GM18909 (cell line): ENCODE data around the gene VOPP1.

Experiments
- ATAC-seq: cut with Tn5 transposase; IDR thresholded peaks from one replicate; pipeline ENCODE4 v1.9.1; 2021; ENCODE audit warnings: mild to moderate bottlenecking; ENCODE audit not compliant: unreplicated experiment, poor library complexity

Gene VOPP1

DNA sequence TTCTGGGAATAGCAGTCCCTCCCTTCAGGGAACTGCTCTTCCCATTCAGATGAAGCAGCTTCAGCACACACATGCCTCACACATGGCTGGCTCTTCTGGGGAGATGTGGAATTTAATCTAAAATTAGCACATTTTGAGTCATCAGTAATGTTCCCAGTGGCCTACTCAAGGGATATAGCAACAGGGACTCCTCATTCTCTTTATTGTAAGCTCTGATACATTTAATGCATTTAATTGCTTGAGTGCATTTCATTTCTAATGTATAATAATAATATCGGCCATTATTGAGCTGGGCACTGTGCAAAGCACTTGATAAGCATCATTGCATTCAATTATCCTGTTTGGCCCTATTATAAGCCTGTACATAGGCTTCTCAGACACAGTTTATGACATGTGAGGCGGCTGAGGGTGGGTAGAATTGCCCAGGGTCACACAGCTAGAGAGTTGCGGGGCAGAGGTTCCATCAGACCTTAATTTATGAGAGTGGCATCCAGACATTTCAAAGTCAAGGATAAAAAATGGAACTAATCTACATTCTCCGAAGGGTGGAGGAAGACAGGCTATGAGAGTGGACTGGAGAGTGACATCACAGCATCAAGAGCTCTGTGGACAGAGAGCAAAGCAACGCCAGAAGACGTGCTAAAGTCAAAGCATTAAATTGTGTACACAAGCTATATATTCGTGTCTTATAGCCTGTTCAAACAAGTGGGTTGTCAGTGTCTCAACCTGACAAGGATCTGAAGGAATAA lies 130.4 kb downstream of the VOPP1 start:
- ATAC-seq, result no peak

DNA sequence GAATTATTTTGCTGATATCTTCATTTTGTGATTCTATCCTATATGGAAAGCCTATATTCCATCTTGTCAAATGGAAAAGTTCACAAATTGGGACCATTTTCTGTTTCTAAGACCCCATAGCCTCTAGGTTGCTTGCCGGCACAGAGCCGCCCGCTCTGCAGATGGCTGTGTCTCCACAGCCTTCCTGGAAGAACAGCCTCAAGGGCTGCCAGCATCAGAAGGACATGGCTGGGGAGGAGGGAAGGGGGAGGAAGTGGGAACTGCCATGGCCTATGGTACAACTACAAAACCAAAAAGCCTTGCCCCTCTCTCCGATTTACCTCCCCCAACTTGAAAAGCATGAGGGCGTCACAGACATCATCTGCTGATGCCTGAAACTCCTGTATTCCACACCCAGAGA lies 131.3 kb downstream of the VOPP1 start:
- no peak for ATAC-seq

DNA sequence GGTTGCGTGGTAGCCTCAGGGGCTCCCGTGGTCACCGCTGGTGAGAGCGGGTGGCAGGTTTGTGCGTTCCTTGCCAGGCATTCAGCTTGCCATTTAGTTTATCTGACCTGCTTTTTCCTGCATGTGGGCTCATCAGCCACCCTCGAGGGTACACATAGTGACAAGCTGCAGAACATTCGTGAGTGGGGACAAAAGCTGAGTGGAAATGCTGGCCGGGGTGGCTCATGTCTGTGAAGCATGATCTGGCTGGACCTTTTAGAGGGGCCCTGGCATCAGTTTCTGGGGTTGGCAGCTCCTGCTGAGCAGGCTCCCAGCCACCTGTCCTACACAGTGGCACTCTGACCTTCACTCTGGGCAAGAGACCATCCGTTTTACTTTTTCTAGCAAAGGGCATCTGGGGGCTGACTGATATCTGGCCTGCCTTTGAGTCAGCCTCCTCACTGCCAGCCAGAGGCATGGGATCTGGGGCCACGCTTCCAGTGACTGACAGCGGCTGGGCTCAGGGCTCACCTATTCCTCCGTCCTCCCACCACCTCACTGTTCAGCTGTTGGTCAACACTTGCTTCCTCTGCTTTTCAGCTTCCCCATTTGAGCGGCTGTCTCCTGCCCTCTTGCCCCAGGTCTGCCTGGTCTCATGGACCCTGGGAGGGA lies 132.1 kb downstream of the VOPP1 start:
- ATAC-seq, result no peak

DNA sequence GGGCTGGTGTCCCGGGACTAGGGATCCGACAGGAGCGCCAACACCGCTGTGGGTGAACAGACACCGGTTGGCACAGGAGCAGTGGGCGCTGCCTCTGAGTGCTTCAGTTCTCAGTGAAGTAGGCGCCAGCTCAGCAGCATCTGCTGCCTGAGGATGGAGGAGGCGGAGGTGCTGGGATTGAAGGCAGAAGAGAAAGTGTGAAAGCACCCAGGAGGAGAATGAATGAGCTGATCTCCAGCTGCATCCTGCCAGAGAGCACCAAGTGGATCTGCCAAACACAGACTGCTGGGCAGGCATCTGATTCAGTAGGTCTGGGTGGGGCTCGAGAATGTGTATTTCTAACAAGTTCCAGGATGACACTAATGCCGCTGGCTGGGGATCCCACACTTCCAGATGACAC lies 132.7 kb downstream of the VOPP1 start:
- no peak for ATAC-seq

DNA sequence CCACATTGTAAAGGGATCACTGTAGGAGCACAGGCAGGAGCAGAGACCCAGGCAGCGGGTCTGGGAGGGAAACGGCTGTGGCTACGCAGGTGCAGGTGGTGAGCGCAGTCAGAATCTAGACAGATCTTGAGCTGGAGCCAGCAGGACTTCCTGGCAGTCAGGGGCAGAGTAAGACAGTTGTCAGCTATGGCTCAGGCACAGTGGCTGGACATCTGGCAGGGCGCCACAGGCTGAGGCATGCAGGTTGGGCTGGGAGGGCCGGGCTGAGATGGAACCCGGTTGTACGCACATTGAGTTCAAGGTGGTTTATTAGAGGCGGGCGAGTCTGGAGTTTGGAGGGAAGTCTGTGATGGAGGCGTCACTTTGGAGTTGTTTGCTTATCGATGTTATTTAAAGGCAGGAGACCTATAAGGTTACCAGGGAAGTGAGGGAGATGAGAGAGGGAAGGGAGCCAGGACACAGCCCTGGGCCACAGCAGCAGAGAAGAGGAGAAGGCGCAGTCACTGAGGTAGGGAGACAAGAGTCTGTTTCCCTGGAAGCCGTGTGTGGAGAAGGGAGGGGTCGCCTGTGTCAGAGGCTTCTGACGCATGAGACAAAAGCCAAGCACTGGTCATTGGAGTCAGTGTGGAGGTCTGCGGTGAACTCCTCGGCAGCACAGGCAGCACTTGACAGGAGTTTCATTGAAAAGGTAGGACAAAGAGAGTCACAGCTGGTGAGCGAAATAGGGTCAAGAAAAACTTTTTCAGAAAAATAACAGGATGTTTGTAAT lies 133.4 kb downstream of the VOPP1 start:
- no peak for ATAC-seq

DNA sequence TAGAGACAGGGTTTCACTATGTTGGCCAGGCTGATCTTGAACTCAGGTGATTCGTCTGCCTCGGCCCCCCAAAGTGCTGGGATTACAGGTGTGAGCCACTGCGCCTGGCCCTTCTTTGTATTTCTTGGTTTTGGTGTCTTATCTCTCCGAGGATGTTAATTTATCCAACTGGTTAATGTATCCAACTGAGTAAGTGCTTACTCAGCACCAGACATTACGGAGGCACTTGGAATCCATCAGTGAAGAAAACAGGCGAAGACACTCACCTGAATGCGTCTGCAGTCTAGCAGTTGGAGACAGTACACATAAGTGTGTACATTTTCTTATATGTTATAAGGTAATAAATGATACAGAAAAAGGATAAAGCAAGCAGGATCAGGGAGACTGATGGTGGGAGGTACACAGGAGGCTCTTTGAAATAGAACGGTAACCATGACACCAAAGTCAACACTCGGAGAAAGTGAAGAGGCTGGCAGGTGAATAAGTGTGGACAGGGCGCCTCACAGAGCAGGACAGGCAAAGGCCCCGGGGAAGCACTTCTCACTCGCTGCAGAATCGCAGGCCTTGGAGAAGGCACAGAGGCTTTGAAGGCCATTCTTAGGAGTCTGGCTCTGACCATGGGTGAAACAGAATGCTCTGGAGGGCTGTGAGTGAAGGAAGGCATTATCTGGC lies 134.1 kb downstream of the VOPP1 start:
- ATAC-seq, result no peak

DNA sequence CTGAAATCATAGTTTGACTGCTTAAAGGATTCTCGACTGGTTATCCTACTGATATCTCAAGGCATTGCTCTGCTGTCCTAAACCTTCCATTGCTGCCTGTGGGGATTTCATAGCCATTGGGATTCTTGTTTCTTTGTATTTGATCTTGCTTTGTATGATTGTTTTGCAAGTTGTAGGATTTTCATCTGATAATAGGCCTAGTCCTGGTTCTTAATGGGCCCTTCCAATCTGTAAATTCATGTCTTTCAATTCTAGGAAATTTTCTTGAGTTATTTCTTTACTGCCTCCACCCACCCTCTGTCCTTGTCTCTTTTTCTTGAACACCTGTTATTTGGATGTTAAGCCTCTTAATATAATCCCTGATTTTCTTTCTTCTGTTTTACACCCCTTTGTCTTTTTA lies 134.9 kb downstream of the VOPP1 start:
- no peak for ATAC-seq

DNA sequence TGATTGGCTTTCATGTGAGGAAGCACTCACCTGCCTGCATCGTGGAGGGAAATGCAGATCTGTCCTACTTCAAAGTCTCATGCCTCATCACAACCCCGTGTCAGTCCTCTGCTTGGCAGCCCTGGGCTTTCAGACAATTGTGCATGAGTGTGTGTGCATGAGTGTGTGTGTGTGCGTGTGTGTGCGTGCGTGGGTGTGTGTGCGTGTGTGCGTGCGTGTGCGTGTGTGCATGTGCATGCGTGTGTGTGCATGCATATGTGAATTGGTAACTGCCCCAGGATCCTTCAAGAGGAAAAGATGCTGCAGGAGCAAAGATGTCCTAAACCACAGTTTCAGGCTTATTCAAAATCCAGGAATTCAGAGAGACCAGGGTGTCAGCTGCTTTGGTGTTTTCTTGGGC lies 135.8 kb downstream of the VOPP1 start:
- ATAC-seq, result no peak

DNA sequence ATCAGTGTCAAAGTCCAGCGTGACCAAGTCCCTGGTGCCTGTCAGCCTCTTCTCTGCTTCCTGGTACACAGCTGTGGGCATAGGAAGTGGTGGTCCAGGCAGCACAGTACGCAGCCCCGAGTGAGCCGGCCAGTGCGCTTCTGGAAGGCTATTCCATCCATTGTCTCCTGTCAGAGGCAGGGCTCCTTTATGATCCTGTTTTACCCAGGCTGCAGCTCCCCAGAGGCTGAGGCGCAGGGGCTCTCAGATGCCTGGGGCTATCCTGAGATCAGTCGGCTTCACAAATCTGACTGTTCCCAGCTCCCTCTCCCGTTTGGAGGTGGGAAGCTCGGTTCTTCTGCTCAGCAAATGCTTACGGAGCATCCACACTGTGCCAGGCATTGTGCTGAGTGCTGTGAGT lies 136.8 kb downstream of the VOPP1 start:
- no peak for ATAC-seq

DNA sequence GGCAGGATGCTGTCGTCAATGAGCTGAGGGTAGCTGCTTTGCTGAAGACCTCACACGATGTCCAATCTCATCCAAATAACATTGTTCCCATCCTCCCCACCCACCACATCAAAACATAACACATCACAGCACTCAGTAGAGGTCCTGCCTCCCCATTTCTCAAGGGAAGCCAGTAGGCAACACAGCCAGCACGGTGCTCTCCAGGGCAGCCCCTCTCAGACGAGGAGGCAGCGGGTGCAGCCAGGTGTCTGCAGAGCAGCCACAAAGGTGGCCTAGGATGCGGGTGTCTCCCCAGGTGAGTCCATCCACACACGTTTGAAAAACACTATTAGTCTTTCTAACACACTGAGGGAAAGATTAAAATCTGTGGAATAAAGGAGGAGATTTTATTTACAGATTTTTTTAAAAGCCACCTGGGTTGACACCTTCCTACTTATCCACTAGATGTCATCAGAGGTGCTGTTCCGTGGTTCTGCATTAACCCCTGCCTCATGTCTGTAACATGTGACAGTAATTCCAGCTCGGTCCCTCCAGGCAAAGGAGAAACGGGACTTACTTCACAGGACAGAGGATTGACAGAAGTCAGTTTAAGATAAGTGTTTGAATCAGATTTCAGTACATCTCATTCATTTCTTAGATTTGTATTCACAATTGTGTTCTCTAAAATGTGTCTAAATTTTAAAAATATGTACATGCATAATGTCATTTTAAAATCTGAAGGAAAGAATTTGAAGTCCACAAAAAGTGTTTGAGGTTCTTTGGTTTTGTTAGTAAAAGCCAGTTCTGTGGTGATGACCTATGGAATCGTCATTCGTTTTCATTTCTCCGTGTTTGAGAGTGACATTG lies 139.1 kb downstream of the VOPP1 start:
- ATAC-seq, result peak; percentile 79

DNA sequence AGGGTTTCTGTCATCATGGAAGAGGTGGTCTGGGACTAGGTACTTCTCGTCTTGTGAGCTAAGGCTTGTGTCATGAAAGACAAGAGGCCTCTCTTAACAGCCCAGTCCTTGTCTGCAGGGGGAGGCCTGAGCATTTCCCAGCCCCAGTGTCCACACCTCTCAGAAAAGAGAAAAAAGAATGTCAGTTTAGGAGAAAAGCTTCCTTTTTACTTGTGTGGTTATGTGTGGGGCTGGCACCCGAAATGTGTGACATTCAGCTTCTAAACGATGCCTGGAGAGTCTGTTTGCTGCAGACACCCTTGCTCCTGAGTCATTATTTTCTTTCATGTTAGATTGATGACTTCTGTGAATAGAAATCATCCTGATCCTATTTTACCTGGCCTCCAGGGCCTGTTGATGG lies 139.8 kb downstream of the VOPP1 start:
- no peak for ATAC-seq

DNA sequence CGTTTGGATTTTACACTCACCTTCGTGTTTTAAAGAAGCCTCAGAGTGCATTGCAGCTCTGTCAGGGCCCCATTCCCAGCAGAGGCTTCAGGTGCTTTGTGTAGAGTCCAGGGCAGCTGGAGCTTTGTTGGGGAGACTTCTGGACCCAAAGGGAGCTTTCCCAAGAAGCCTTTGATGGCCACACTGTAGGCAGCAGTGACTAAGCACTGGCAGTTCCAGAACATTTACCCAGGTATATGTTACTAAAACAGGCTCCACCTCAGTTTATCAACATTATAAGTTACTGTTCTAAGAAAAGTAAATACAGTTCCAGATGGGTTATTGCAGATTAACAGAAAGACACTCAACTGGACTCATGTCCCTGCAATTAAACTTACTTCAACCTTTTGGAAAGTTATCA lies 140.4 kb downstream of the VOPP1 start:
- no peak for ATAC-seq

DNA sequence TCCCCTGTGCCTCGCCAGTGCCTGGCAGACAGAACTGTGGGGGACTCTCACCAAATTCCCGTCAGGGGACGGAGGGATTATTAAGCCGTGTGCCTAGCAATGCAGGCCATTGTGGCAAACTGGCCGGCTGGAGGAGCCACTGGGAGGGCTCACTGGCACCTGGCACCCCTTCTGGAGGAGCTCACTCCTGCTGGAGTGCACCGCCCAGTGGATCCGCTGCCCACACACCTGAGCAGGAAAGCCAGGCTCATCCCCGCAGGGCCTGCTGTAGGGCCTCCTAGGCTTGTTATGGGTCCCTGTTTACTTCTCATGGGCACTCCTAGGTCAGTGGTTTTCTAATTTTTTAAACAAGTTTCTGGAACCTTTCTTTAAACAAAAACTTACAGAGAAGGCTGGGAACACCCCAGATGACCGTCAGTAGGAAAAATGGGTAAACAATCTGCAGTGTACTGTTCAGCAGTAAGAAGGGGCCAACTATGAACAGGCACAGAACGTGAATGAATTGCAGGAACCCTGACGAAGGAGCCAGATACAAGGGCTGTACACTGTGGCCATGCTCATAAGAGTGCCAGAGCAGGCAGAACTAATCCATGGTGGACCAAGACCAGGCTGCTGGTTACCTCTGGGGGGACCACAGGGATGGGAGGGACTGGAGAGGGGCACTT lies 142.3 kb downstream of the VOPP1 start:
- no peak for ATAC-seq

DNA sequence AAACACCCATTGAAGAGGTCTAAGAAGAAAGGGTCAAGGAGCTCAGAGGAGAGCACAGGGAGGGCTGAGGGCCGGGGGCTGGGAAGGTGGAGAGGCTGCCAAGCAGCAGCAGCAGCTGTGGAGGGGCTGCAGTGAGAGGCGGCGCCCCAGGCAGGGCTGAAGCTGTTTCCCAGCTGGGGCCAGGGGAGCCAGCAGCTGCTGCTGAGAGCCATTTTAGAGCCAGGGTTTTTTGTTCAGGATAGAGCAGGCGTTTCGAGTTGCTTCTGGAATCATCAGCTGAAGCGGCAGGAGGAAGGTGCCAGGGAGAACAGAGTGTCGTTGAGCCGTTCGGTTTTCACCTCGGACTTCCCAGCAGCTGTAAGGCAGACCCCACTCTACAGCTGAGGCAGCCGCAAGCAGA lies 144.5 kb downstream of the VOPP1 start:
- ATAC-seq, result no peak

DNA sequence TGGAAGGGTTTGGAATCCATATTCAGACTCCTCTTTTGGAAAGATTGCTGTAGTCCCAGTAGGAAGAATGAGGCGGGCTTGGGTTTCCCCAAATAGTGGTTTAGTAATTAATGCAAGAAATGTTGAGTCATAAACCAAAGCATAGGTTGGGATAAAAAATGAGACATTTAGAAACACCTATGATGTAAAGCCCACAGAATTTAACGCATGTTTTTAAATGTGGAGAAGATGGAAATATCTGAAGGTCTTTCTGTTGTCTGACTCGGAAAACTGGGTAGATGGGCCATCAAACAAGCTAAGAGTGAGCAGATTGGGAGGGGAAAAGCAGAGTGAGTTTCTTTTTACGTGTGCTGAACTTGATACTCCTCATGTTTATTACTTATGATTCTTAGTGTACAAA lies 145.0 kb downstream of the VOPP1 start:
- ATAC-seq, result no peak

DNA sequence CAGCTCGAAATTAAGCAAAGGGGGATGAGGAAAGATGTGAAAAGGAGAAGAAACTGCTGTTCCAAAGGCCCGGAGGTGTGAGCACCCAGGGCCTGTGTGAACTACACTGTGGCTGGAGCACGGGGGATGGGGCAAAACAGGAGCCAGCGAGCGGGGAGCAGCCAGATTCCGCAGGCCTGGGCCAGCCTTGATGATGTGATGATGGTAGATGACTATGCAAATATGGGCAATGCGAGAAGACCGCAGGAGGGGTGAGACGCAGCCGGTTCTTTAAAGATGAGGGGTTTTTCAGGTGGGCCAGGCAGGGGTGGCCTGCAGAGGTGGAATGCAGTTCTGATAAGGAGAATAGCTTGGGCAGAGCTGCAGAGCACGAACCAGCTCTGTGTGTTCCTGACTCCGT lies 145.6 kb downstream of the VOPP1 start:
- no peak for ATAC-seq

DNA sequence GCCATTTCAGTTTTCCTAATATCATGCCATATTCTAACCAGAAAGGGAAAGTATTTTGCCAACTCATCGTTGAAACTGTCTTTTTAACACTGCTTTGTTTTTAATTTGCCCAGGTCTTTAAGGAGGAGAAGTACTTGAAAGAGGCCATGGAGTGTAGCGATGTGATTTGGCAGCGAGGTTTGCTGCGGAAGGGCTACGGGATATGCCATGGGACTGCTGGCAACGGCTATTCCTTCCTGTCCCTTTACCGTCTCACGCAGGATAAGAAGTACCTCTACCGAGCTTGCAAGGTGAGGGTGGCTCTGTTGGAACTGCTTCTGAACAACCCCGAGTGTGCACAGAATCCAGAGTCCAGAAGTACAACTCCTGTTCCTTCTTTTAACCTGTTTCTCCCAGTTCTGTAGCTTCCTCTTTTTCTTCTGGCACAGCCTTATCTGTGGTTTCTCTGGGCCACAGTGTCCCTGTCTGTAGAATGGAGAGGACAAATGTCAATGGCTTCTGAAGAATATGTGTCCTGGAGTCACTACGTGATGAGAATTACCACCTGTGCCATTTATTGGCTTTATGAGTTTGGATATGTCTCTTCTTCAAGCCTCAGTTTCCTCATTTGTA lies 147.1 kb downstream of the VOPP1 start:
- ATAC-seq, result no peak

DNA sequence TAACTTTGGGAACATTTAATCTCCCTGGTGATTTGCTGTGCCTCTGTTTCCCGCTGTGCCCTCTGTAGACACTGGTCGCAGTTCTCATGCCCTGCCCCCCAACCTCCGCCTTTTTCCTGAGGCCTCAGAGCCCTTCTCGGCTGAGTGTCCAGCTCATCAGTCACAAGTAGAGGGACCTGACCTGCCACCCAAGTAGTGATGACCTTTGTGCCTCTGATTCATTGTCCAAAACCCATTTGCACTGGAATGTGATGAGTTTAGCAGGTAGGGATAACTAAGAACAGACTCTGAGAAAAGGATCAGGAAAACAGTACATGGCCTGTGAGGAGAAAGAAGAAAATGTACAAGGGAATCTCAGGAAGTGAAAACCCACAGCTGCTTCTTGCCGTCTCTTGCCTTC lies 148.4 kb downstream of the VOPP1 start:
- ATAC-seq, result no peak

DNA sequence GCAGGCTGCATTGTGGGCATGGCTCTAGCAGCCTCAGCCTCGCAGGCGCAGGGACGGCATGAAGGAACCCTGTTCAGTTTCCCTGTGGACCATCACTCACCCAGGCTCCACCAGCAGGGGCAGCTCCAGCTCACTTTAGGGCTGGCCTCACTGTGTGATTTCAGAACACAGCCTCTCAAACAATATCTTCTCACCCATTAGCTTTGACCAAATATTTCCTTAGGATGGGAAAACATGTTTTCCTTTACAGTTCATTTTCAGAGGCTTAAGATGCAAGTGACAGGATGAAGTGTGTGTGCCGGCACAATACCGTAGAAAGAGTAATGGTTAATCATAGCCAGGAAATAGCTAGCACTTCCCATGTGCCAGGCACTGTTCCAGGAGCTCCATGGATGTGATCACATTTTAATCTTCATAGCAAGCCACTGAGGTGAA lies 149.0 kb downstream of the VOPP1 start:
- no peak for ATAC-seq
